ENCODE results near the gene MARCHF5.

- TF ChIP-seq POLR2AphosphoS5 (IDR thresholded peaks at IDR 0.05; ENCODE audit: borderline replicate concordance, low read depth, low read length) (no peak), EZH2 (IDR thresholded peaks at IDR 0.05) (no peak)
Observed at GRCh38 chr10:92387289-92387940, 96.4 kb downstream of the MARCHF5 start.
